NCI-H524 treated with DMSO at 0.1 percent for 48 hours (cell line): ENCODE data around the gene FLAD1.

Source experiments
- DNase-seq: peaks from one replicate; lab custom pipeline; 2025; lab: John Stamatoyannopoulos, UW

Gene FLAD1

GRCh38 chr1:154982897-154983648, at the start of gene FLAD1:
TSS of gene FLAD1 (plus strand) at chr1:154983344. CDS start at chr1:154983695, 351 bp downstream.
- peak; percentile 98 for DNase-seq

- DNase-seq: no peak
Measured at GRCh38 chr1:154934358-154934948, 48.7 kb upstream of the FLAD1 start.

GRCh38 chr1:154935749-154936554, 47.2 kb upstream of the FLAD1 start:
- DNase-seq: no peak

GRCh38 chr1:154936555-154937084, 46.5 kb upstream of the FLAD1 start, which contains the start of gene PMVK:
TSS of gene PMVK (minus strand) at chr1:154936719. CDS start at chr1:154936685, 34 bp downstream.
- peak; percentile 64 for DNase-seq

- peak; percentile 56 for DNase-seq
Measured at GRCh38 chr1:154937085-154937987, 45.8 kb upstream of the FLAD1 start.

- no peak for DNase-seq
Measured at GRCh38 chr1:154937988-154938386, 45.2 kb upstream of the FLAD1 start.

GRCh38 chr1:154938604-154939399, 44.3 kb upstream of the FLAD1 start:
- no peak for DNase-seq

- no peak for DNase-seq
Measured at GRCh38 chr1:154940213-154940560, 43.0 kb upstream of the FLAD1 start.

- DNase-seq: peak; percentile 48
Measured at GRCh38 chr1:154940651-154941194, 42.4 kb upstream of the FLAD1 start.

- DNase-seq: peak; percentile 79
Measured at GRCh38 chr1:154941333-154942013, 41.7 kb upstream of the FLAD1 start.

- DNase-seq: no peak
Measured at GRCh38 chr1:154943649-154944400, 39.3 kb upstream of the FLAD1 start.

- no peak for DNase-seq
Measured at GRCh38 chr1:154944401-154945159, 38.6 kb upstream of the FLAD1 start.

GRCh38 chr1:154945160-154945961, 37.8 kb upstream of the FLAD1 start:
- DNase-seq: no peak

- no peak for DNase-seq
Measured at GRCh38 chr1:154945962-154946850, 36.9 kb upstream of the FLAD1 start.

- DNase-seq: no peak
Measured at GRCh38 chr1:154948079-154948478, 35.1 kb upstream of the FLAD1 start.

- no peak for DNase-seq
Measured at GRCh38 chr1:154951901-154952657, 31.1 kb upstream of the FLAD1 start.
